Tibial artery (tissue), 4 donors: ENCODE measurements around the gene CTNNA2.

Experiments
- DNase-seq, 2 donors: peaks; one replicate each; pipeline ENCODE4 v3.0.0-alpha.2; 2019
- H3K27ac ChIP-seq, 2 donors: fragments of 200-600 bp; sonication (generic) in 1 of 2; 1 replicate in 1 of 2; 2 replicates in 1 of 2; pipeline ENCODE4 v1.5.1; 2018 to 2019; ENCODE audit warnings: mild to moderate bottlenecking in 1 of 2
- H3K27me3 ChIP-seq, 2 donors: fragments of 200-600 bp; sonication (generic) in 1 of 2; one replicate each; pipeline versions ENCODE4 v1.5.1 to v1.6.0; 2016 to 2019
- H3K36me3 ChIP-seq, 3 donors: fragments of 200-600 bp; sonication (generic) in 2 of 3; one replicate each; pipeline ENCODE4 v1.5.1; 2016 to 2019; ENCODE audit warnings: mild to moderate bottlenecking in 2 of 3
- H3K4me1 ChIP-seq, 4 donors: fragments of 200-600 bp; sonication (generic) in 2 of 4; 1 replicate in 3 of 4; 2 replicates in 1 of 4; pipeline ENCODE4 v1.5.1; 2016 to 2019
- H3K4me3 ChIP-seq, 2 donors: fragments of 200-600 bp; sonication (generic) in 1 of 2; 1 replicate in 1 of 2; 2 replicates in 1 of 2; pipeline ENCODE4 v1.5.1; 2018 to 2019; ENCODE audit warnings: mild to moderate bottlenecking in 2 of 2
- H3K9me3 ChIP-seq, 3 donors: fragments of 200-600 bp; sonication (generic) in 1 of 3; one replicate each; pipeline ENCODE4 v1.5.1; 2016 to 2019
- CTCF ChIP-seq, 2 experiments: fragments of 200-600 bp in 1 of 2; fragments of 450-650 bp in 1 of 2; IDR thresholded peaks; one replicate each; pipeline ENCODE4 v1.5.1; 2017 to 2019; ENCODE audit warnings: antibody characterized with exemption in 2 of 2, mild to moderate bottlenecking in 1 of 2, moderate library complexity in 1 of 2
- intact Hi-C: fragments of 100-400 bp; cut with DNase I; formaldehyde crosslinking; loops from one replicate; pipeline ENCODE4 v1.15.0; 2023; ENCODE audit warnings: low total_unique reads

CTNNA2 gene

GRCh38 chr2:79960519-79960918, 447.7 kb downstream of the CTNNA2 start:
- H3K27me3 ChIP-seq = no peaks in the 10 kb centered on the region
- no peak for TF ChIP-seq CTCF (IDR thresholded peaks at IDR 0.05)

GRCh38 chr2:79964966-79965365, 452.1 kb downstream of the CTNNA2 start:
- DNase-seq = no peak
- H3K36me3 ChIP-seq = no peaks in the 10 kb centered on the region
- H3K27me3 ChIP-seq = no peaks in the 10 kb centered on the region
- no peak overlapping the region for H3K4me3 ChIP-seq
- H3K27ac ChIP-seq = no peak overlapping the region
- intact Hi-C loops = no loop called here
- no peak for TF ChIP-seq CTCF (IDR thresholded peaks at IDR 0.05)
- no peaks in the 10 kb centered on the region for H3K9me3 ChIP-seq
- no peaks in the 10 kb centered on the region for H3K4me1 ChIP-seq

More at GRCh38 chr2:79960519-79960918, 447.7 kb downstream of the CTNNA2 start:
- Histone ChIP-seq H3K27ac (no peak overlapping the region), H3K36me3 (no peaks in the 10 kb centered on the region), H3K9me3 (no peaks in the 10 kb centered on the region), H3K4me3 (no peak overlapping the region), H3K4me1 (no peaks in the 10 kb centered on the region)
- no peak for DNase-seq
- intact Hi-C loops = no loop called here

- no peak for TF ChIP-seq CTCF (IDR thresholded peaks at IDR 0.05)
- Histone ChIP-seq H3K36me3 (no peaks in the 10 kb centered on the region), H3K4me3 (no peak overlapping the region), H3K4me1 (no peaks in the 10 kb centered on the region), H3K27me3 (no peaks in the 10 kb centered on the region), H3K9me3 (no peaks in the 10 kb centered on the region), H3K27ac (no peak overlapping the region)
- intact Hi-C loops = no loop called here
- DNase-seq = no peak
Observed at GRCh38 chr2:79966369-79966768, 453.5 kb downstream of the CTNNA2 start.

- TF ChIP-seq CTCF (IDR thresholded peaks at IDR 0.05) = no peak
- H3K4me1 ChIP-seq = no peaks in the 10 kb centered on the region
- no peaks in the 10 kb centered on the region for H3K27me3 ChIP-seq
- no peaks in the 10 kb centered on the region for H3K9me3 ChIP-seq
- DNase-seq = no peak
- intact Hi-C loops = no loop called here
- H3K4me3 ChIP-seq = no peak overlapping the region
- no peaks in the 10 kb centered on the region for H3K36me3 ChIP-seq
- no peak overlapping the region for H3K27ac ChIP-seq
Observed at GRCh38 chr2:79966882-79967281, 454.0 kb downstream of the CTNNA2 start.

GRCh38 chr2:79971807-79972206, 459.0 kb downstream of the CTNNA2 start:
- H3K4me1 ChIP-seq = no peaks in the 10 kb centered on the region
- no peak overlapping the region for H3K27ac ChIP-seq
- H3K27me3 ChIP-seq = no peaks in the 10 kb centered on the region
- DNase-seq = no peak
- no peaks in the 10 kb centered on the region for H3K9me3 ChIP-seq
- intact Hi-C loops = no loop called here
- H3K4me3 ChIP-seq = no peak overlapping the region
- no peaks in the 10 kb centered on the region for H3K36me3 ChIP-seq
- no peak for TF ChIP-seq CTCF (IDR thresholded peaks at IDR 0.05)

- DNase-seq = no peak
- H3K27ac ChIP-seq = no peak overlapping the region
- intact Hi-C loops = no loop called here
- H3K4me1 ChIP-seq = no peaks in the 10 kb centered on the region
- H3K27me3 ChIP-seq = no peaks in the 10 kb centered on the region
- TF ChIP-seq CTCF (IDR thresholded peaks at IDR 0.05) = no peak
- H3K36me3 ChIP-seq = no peaks in the 10 kb centered on the region
- no peak overlapping the region for H3K4me3 ChIP-seq
- H3K9me3 ChIP-seq = no peaks in the 10 kb centered on the region
Observed at GRCh38 chr2:79972661-79973060, 459.8 kb downstream of the CTNNA2 start.
